Fibroblast of lung (primary cell): Measurements from ENCODE around the gene GAB1. TPM values are rescaled to one million over a fixed set of nuclear protein-coding genes. Genes with fewer than 3 reads are reported as not detected.

Source experiments
- DNase-seq, 2 donors: peaks; one replicate each; pipeline versions ENCODE4 v3.0.0 to v3.0.0-alpha.2; 2010; ENCODE audit warnings: low read depth in 2 of 2
- H2AFZ ChIP-seq: 2 replicates; pipeline ENCODE4 v1.5.1; 2012; ENCODE audit warnings: low read length, control low read depth, inconsistent platforms
- H3K27ac ChIP-seq: 2 replicates; pipeline ENCODE4 v1.5.1; 2011; ENCODE audit warnings: low read length, control low read depth; ENCODE audit not compliant: insufficient read depth
- H3K27me3 ChIP-seq: 2 replicates; pipeline ENCODE4 v1.5.1; 2011; ENCODE audit warnings: mild to moderate bottlenecking, low read length; ENCODE audit not compliant: control insufficient read depth, insufficient read depth
- H3K36me3 ChIP-seq: 2 replicates; pipeline ENCODE4 v1.5.1; 2011; ENCODE audit warnings: low read length; ENCODE audit not compliant: control insufficient read depth, insufficient read depth
- H3K4me1 ChIP-seq: 2 replicates; pipeline ENCODE4 v1.5.1; 2011; ENCODE audit warnings: low read length; ENCODE audit not compliant: control insufficient read depth, insufficient read depth; ENCODE audit errors: extremely low read depth
- H3K4me2 ChIP-seq: 2 replicates; pipeline ENCODE4 v1.5.1; 2011; ENCODE audit warnings: low read length, control low read depth; ENCODE audit not compliant: insufficient read depth; ENCODE audit errors: extremely low read depth
- H3K4me3 ChIP-seq, 4 experiments: fragments of 200-600 bp in 1 of 4; sonication (generic) in 1 of 4; replicated peaks in 1 of 4; 2 replicates each; pipeline ENCODE4 v1.5.1; 2011 to 2016; ENCODE audit warnings: low read length in 4 of 4, low read depth in 3 of 4, mild to moderate bottlenecking in 3 of 4, control low read depth in 2 of 4, inconsistent platforms in 1 of 4, mixed read lengths in 1 of 4; ENCODE audit not compliant: insufficient read depth in 1 of 4; ENCODE audit errors: control extremely low read depth in 1 of 4
- H3K79me2 ChIP-seq: 2 replicates; pipeline ENCODE4 v1.5.1; 2012; ENCODE audit warnings: mild to moderate bottlenecking, low read length, inconsistent platforms; ENCODE audit not compliant: control insufficient read depth, insufficient read depth
- H3K9ac ChIP-seq: 2 replicates; pipeline ENCODE4 v1.5.1; 2011; ENCODE audit warnings: mild to moderate bottlenecking, low read length, control low read depth; ENCODE audit not compliant: insufficient read depth
- H3K9me3 ChIP-seq: 2 replicates; pipeline ENCODE4 v1.5.1; 2012; ENCODE audit warnings: low read depth, low read length; ENCODE audit not compliant: control insufficient read depth, insufficient read depth
- H4K20me1 ChIP-seq: 2 replicates; pipeline ENCODE4 v1.5.1; 2011; ENCODE audit warnings: low read length; ENCODE audit not compliant: control insufficient read depth, insufficient read depth; ENCODE audit errors: extremely low read depth
- EZH2 ChIP-seq: IDR thresholded peaks from 2 replicates; pipeline ENCODE4 v1.5.1; 2012; ENCODE audit warnings: low read length, control low read depth, mild to moderate bottlenecking; ENCODE audit errors: missing control alignments
- polyA plus RNA-seq, 2 donors: library from polyadenylated mRNA; depleted of rRNA in 1 of 2; stranded (reverse) in 1 of 2; unstranded in 1 of 2; fragments of >200 nt; gene quantifications; 2 replicates each; pipeline ENCODE4 v1.2.1, GENCODE V29; 2011 to 2012; ENCODE audit warnings: missing spikeins in 1 of 2
- total RNA-seq: library from RNA; depleted of rRNA; stranded (reverse); fragments of >200 nt; gene quantifications from 2 replicates; pipeline ENCODE4 v1.2.1, GENCODE V29; 2014
- TF ChIP-seq, protein P1 (sequence below), 2 donors: IDR thresholded peaks in 1 of 2; conservative IDR thresholded peaks in 1 of 2; 1 replicate in 1 of 2; 2 replicates in 1 of 2; pipeline ENCODE4 v1.5.1; 2011 to 2012; ENCODE audit warnings: low read length in 2 of 2, control low read depth in 1 of 2, inconsistent platforms in 1 of 2, low read depth in 1 of 2, mild to moderate bottlenecking in 1 of 2

Gene GAB1
- total and polyA plus RNA-seq, 2 donors (not counting 1 experiment from before 2014, with no cell fraction given), result 10.6 to 18.0 TPM

DNA sequence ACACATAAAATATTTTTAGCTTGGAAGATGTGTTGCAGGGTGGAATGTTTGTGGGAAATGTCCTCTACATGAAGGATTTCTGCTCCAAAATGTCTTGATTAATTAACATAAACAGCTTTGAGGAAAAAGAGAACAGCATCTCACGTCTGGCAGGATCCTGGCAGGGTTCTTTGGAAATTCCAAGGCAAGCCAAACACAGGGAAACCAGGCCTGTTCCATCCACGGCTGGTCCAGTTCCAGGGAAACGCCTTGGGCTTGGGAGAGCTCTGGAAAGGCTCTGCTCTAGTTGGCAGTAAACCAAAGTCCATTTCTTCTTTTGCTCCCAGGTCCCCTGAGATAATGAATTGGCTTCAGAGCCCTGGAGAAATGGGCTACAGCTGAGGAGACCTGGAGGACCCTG lies 42.4 kb upstream of the GAB1 start:
- Histone ChIP-seq H3K36me3 (no peaks in the 10 kb centered on the region), H3K27me3 (no peaks in the 10 kb centered on the region), H3K4me3 (no peak overlapping the region), H3K4me2 (peak overlapping the region; percentile 55), H3K27ac (no peak overlapping the region), H3K9me3 (no peaks in the 10 kb centered on the region), H3K9ac (no peak overlapping the region), H3K4me1 (peaks cover 6% of the 10 kb centered on the region), H2AFZ (no peak overlapping the region), H3K79me2 (no peaks in the 10 kb centered on the region), H4K20me1 (no peaks in the 10 kb centered on the region)
- DNase-seq, result peak; percentile 62 to 84
- no peak for TF ChIP-seq EZH2
- TF ChIP-seq, protein P1, sequence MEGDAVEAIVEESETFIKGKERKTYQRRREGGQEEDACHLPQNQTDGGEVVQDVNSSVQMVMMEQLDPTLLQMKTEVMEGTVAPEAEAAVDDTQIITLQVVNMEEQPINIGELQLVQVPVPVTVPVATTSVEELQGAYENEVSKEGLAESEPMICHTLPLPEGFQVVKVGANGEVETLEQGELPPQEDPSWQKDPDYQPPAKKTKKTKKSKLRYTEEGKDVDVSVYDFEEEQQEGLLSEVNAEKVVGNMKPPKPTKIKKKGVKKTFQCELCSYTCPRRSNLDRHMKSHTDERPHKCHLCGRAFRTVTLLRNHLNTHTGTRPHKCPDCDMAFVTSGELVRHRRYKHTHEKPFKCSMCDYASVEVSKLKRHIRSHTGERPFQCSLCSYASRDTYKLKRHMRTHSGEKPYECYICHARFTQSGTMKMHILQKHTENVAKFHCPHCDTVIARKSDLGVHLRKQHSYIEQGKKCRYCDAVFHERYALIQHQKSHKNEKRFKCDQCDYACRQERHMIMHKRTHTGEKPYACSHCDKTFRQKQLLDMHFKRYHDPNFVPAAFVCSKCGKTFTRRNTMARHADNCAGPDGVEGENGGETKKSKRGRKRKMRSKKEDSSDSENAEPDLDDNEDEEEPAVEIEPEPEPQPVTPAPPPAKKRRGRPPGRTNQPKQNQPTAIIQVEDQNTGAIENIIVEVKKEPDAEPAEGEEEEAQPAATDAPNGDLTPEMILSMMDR (conservative IDR thresholded peaks at IDR 0.05 in 1 of 2, IDR thresholded peaks at IDR 0.05 in 1 of 2; ENCODE audit: low read depth in 1 of 2, low read length in 2 of 2), result no peak

DNA sequence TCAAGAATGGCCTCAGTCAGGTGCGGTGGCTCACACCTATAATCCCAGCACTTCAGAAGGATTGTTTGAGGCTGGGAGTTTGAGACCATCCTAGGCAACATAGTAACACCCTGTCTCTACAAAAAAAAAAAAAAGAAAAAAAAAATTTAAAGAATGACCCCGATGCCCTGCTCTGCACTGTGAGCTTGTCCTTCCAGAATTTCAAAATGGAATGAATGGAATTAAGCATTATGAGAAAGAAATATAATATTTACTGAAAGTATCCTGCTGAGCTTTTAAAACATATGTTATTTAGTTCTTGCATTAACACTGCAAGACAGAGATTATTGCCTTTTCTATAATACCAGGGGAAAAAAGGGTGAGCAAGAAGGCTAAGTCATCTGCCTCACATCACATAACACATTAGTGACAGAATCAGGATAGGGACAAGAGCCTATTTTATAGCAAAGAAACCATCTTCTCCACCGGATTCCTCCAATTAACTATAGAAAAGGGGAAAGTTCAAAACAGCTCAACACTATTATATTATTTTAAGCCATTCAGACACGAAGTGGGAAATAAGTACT lies 41.9 kb upstream of the GAB1 start:
- peak in 1 of 2 donors; percentile 29 for DNase-seq
- H3K4me1 ChIP-seq, result peaks cover 6% of the 10 kb centered on the region
- no peak for TF ChIP-seq EZH2
- TF ChIP-seq, protein P1 (conservative IDR thresholded peaks at IDR 0.05 in 1 of 2, IDR thresholded peaks at IDR 0.05 in 1 of 2; ENCODE audit: low read depth in 1 of 2, low read length in 2 of 2), result no peak
- no peaks in the 10 kb centered on the region for H3K79me2 ChIP-seq
- H2AFZ ChIP-seq, result no peak overlapping the region
- no peaks in the 10 kb centered on the region for H3K27me3 ChIP-seq
- no peak overlapping the region for H3K9ac ChIP-seq
- H3K9me3 ChIP-seq, result no peaks in the 10 kb centered on the region
- no peak overlapping the region for H3K27ac ChIP-seq
- no peaks in the 10 kb centered on the region for H3K36me3 ChIP-seq
- no peak overlapping the region for H3K4me3 ChIP-seq
- no peaks in the 10 kb centered on the region for H4K20me1 ChIP-seq
- H3K4me2 ChIP-seq, result no peak overlapping the region

DNA sequence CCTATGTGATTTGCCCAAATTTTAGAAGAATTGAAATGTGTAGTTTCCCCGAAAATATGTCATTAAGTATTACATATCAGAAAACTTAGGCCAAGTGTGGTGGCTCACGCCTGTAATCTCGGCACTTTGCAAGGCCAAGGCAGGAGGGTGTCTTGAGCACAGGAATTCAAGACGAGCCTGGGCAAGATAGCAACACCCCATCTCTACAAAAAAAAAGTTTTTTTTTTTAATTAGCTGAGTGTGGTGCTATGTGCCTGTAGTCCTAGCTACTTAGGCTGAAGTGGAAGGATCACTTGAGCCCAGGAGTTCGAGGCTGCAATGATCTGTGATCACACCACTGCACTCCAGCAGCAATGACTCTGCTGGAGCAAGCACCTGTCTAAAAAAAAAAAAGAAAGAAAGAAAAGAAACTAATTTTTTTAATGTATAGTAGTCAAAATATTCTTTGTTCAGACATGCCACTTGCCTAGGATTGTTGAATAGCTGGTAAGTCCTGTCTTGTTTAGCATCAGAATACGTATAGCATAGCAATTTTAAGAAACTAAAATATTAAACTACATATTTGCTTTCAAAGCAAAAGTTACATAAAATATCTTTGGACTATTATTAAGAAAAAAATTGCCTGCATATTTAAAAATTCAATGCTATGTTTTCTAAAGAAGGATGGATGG lies 40.1 kb upstream of the GAB1 start:
- TF ChIP-seq EZH2, result no peak
- TF ChIP-seq, protein P1 (conservative IDR thresholded peaks at IDR 0.05 in 1 of 2, IDR thresholded peaks at IDR 0.05 in 1 of 2; ENCODE audit: low read depth in 1 of 2, low read length in 2 of 2), result no peak
- no peak for DNase-seq
- H3K9ac ChIP-seq, result no peak overlapping the region
- H3K4me1 ChIP-seq, result peaks cover 6% of the 10 kb centered on the region
- no peaks in the 10 kb centered on the region for H3K36me3 ChIP-seq
- H3K9me3 ChIP-seq, result no peaks in the 10 kb centered on the region
- H3K4me2 ChIP-seq, result no peak overlapping the region
- H3K27me3 ChIP-seq, result no peaks in the 10 kb centered on the region
- H4K20me1 ChIP-seq, result no peaks in the 10 kb centered on the region
- H3K27ac ChIP-seq, result no peak overlapping the region
- no peak overlapping the region for H2AFZ ChIP-seq
- no peaks in the 10 kb centered on the region for H3K79me2 ChIP-seq
- H3K4me3 ChIP-seq, result no peak overlapping the region
